ENCODE data around the gene DLG5. TPM values are rescaled to one million over a fixed set of nuclear protein-coding genes. Genes with fewer than 3 reads are reported as not detected.
A peak's percentile ranks its signal among the peaks of the same experiment; 100 is the strongest.

Gene DLG5
- total RNA-seq, 1 donor from 2014 or later, result 45.3 TPM

GRCh38 chr10:77879710-77880109, 46.8 kb downstream of the DLG5 start:
- no peak overlapping the region for H3K4me3 ChIP-seq (ENCODE audit: low read depth, low read length)
- FAIRE-seq (no peak), DNase-seq (ENCODE audit: low read depth) (no peak)
- no peaks in the 10 kb centered on the region for H3K27me3 ChIP-seq (ENCODE audit: control insufficient read depth, insufficient read depth, low read length)
- TF ChIP-seq CTCF (IDR thresholded peaks at IDR 0.05; ENCODE audit: insufficient read depth, low read length, severe bottlenecking), result no peak
- H3K36me3 ChIP-seq (ENCODE audit: control insufficient read depth, insufficient read depth, low read length), result no peaks in the 10 kb centered on the region

- FAIRE-seq, result no peak
- no peak for TF ChIP-seq CTCF (IDR thresholded peaks at IDR 0.05; ENCODE audit: insufficient read depth, low read length, severe bottlenecking)
Measured at GRCh38 chr10:77879065-77879464, 47.5 kb downstream of the DLG5 start.

GRCh38 chr10:77877441-77878344, 48.9 kb downstream of the DLG5 start:
- Histone ChIP-seq H3K27me3 (ENCODE audit: control insufficient read depth, insufficient read depth, low read length) (no peaks in the 10 kb centered on the region), H3K36me3 (ENCODE audit: control insufficient read depth, insufficient read depth, low read length) (no peaks in the 10 kb centered on the region), H3K4me3 (ENCODE audit: low read depth, low read length) (no peak overlapping the region)
- DNase-seq (ENCODE audit: low read depth) (peak; percentile 78), FAIRE-seq (no peak)
- peak; percentile 14 for TF ChIP-seq CTCF (IDR thresholded peaks at IDR 0.05; ENCODE audit: insufficient read depth, low read length, severe bottlenecking)

More at GRCh38 chr10:77879065-77879464, 47.5 kb downstream of the DLG5 start:
- no peaks in the 10 kb centered on the region for H3K36me3 ChIP-seq (ENCODE audit: control insufficient read depth, insufficient read depth, low read length)
- no peaks in the 10 kb centered on the region for H3K27me3 ChIP-seq (ENCODE audit: control insufficient read depth, insufficient read depth, low read length)
- DNase-seq (ENCODE audit: low read depth), result no peak
- no peak overlapping the region for H3K4me3 ChIP-seq (ENCODE audit: low read depth, low read length)

- H3K4me3 ChIP-seq (ENCODE audit: low read depth, low read length), result no peak overlapping the region
- no peak for TF ChIP-seq CTCF (IDR thresholded peaks at IDR 0.05; ENCODE audit: insufficient read depth, low read length, severe bottlenecking)
- no peaks in the 10 kb centered on the region for H3K36me3 ChIP-seq (ENCODE audit: control insufficient read depth, insufficient read depth, low read length)
- no peak for DNase-seq (ENCODE audit: low read depth)
- no peak for FAIRE-seq
- H3K27me3 ChIP-seq (ENCODE audit: control insufficient read depth, insufficient read depth, low read length), result no peaks in the 10 kb centered on the region
Measured at GRCh38 chr10:77875730-77876129, 50.8 kb downstream of the DLG5 start.

GRCh38 chr10:77874872-77875271, 51.7 kb downstream of the DLG5 start:
- FAIRE-seq (no peak), DNase-seq (ENCODE audit: low read depth) (no peak)
- TF ChIP-seq CTCF (IDR thresholded peaks at IDR 0.05; ENCODE audit: insufficient read depth, low read length, severe bottlenecking), result no peak
- no peaks in the 10 kb centered on the region for H3K36me3 ChIP-seq (ENCODE audit: control insufficient read depth, insufficient read depth, low read length)
- no peak overlapping the region for H3K4me3 ChIP-seq (ENCODE audit: low read depth, low read length)
- H3K27me3 ChIP-seq (ENCODE audit: control insufficient read depth, insufficient read depth, low read length), result no peaks in the 10 kb centered on the region
